ENCODE data around the gene FNDC3A. TPM values are rescaled to one million over a fixed set of nuclear protein-coding genes. Genes with fewer than 3 reads are reported as not detected.
A peak's percentile ranks its signal among the peaks of the same experiment; 100 is the strongest.

The FNDC3A gene
- polyA plus RNA-seq, 1 donor, result 60.1 TPM

DNA sequence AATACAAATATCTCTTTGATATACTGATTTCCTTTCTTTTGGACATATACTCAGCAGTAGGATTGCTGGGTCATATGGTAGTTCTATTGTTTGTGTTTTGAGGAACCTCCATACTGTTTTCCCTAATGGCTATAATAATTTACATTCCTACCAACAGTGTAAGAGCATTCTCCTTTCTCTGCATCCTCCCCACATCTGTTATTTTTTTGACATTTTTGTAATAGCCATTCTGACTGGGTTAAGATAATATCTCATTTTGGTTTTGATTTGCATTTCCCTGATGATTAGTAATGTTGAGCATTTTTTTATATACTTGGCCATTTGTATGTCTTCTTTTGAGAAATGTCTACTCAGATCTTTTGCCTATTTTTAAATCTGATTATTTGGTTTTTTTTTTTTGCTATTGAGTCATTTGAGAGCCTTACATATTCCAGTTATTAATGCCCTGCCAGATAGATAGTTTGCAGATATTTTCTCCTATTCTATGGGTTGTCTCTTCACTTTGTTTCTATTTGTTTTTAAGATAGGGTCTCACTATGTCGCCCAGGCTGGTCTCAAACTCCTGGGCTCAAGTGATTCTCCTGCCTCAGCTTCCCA lies 95.7 kb downstream of the FNDC3A start:
- Histone ChIP-seq H3K27ac (ENCODE audit: low read length) (no peak overlapping the region), H3K27me3 (ENCODE audit: control insufficient read depth, insufficient read depth, low read length) (no peaks in the 10 kb centered on the region), H3K9me3 (ENCODE audit: control insufficient read depth, low read depth, low read length) (no peaks in the 10 kb centered on the region), H3K4me1 (ENCODE audit: control insufficient read depth, insufficient read depth, low read length) (no peaks in the 10 kb centered on the region), H3K4me3 (ENCODE audit: low read length) (no peak overlapping the region), H3K36me3 (ENCODE audit: control insufficient read depth, insufficient read depth, low read length) (peaks cover 10% of the 10 kb centered on the region)
- no peak for DNase-seq
- no CpG with 5 or more reads among the region's 1 CpG for WGBS (ENCODE audit: insufficient coverage, low lambda C conversion rate)

DNA sequence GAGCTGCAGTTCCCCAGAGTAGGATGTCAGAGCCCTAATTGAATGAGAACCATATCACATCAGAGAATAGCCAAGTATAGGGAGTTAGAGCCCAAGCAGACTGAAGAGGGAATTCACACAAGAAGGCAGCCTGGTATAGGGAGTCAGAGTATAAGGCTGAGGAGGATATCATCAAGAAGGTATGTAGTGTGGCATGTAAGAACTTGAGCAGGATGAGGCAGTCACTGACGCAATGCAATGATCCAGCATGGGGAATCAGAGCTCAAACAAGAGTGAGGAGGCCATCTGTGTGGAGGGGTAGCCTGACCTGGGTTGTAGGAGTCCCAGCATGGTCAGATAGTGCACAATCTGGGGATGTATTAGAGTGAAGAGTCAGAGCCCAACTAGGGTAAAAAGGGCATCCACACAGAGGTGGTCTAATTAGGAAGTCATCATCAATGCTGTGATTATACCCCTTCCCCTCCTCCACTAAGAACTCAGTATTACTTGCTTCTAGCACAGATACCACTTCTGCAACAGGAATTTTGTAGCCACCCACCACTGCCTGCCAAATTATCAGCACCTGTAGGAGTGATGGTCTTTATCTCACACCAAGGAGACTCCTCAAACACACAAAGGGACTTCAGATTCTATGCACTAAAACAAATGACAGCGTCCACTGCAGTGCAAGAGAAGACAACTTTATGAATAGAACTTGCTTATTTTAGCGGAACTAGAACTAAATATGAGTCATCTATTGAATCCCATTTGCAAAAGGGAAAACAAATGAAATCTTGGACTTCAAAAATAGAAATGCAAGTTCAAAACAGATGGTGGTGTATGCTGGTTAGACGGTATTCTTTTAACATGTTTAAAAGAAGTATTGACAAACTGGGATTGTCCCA lies 107.2 kb downstream of the FNDC3A start:
- H3K36me3 ChIP-seq (ENCODE audit: control insufficient read depth, insufficient read depth, low read length), result peaks cover 10% of the 10 kb centered on the region
- no peaks in the 10 kb centered on the region for H3K4me1 ChIP-seq (ENCODE audit: control insufficient read depth, insufficient read depth, low read length)
- H3K27ac ChIP-seq (ENCODE audit: low read length), result no peak overlapping the region
- no peaks in the 10 kb centered on the region for H3K9me3 ChIP-seq (ENCODE audit: control insufficient read depth, low read depth, low read length)
- H3K27me3 ChIP-seq (ENCODE audit: control insufficient read depth, insufficient read depth, low read length), result no peaks in the 10 kb centered on the region
- no peak for DNase-seq
- WGBS (ENCODE audit: insufficient coverage, low lambda C conversion rate), result 95% methylated on average over 3 of the region's 4 CpGs
- H3K4me3 ChIP-seq (ENCODE audit: low read length), result no peak overlapping the region

DNA sequence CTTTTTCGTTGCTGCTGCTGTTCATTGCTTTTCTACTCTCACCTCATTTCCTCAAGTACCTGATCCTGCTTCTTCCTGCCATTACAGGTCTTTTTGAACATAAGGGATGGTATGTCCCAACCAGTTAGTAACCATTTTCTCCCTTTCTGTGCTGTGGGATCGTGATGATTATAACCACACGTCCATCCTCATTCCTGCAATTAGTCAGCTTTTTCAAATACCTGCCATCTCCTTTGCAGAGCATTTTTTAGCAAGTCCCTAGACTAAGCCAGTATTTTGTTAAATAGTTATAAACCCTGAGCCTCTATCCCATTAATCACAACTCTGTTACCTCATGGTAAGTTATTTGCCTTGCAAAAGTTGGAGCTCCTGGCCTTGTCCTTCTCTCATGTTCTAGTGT lies 109.2 kb downstream of the FNDC3A start:
- H3K9me3 ChIP-seq (ENCODE audit: control insufficient read depth, low read depth, low read length), result no peaks in the 10 kb centered on the region
- DNase-seq, result no peak
- no peak overlapping the region for H3K4me3 ChIP-seq (ENCODE audit: low read length)
- H3K27ac ChIP-seq (ENCODE audit: low read length), result no peak overlapping the region
- H3K4me1 ChIP-seq (ENCODE audit: control insufficient read depth, insufficient read depth, low read length), result no peaks in the 10 kb centered on the region
- no peaks in the 10 kb centered on the region for H3K27me3 ChIP-seq (ENCODE audit: control insufficient read depth, insufficient read depth, low read length)
- WGBS (ENCODE audit: insufficient coverage, low lambda C conversion rate), result 92% methylated on average over 3 of the region's 3 CpGs
- H3K36me3 ChIP-seq (ENCODE audit: control insufficient read depth, insufficient read depth, low read length), result peaks cover 4% of the 10 kb centered on the region

DNA sequence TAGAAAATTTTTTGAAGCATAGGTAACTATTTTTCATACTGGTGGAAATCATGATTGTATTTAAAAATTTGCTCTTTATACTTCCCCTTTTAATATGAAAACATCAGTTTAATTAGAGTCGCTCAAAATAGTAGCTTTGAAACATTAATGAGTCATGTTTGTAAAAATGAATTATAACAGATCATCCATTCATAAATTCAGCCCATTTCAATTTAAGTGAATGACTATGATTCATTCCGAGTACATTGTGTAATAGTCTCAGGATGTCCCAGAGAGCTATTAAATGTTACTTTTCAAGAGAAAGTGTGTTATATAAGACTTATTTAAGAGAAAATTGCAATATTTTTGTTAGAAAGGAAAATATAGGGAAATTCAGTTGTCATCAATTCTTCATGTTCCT lies 111.0 kb downstream of the FNDC3A start:
- Histone ChIP-seq H3K27me3 (ENCODE audit: control insufficient read depth, insufficient read depth, low read length) (no peaks in the 10 kb centered on the region), H3K27ac (ENCODE audit: low read length) (no peak overlapping the region), H3K36me3 (ENCODE audit: control insufficient read depth, insufficient read depth, low read length) (peaks cover 4% of the 10 kb centered on the region), H3K9me3 (ENCODE audit: control insufficient read depth, low read depth, low read length) (no peaks in the 10 kb centered on the region), H3K4me3 (ENCODE audit: low read length) (no peak overlapping the region), H3K4me1 (ENCODE audit: control insufficient read depth, insufficient read depth, low read length) (no peaks in the 10 kb centered on the region)
- 71% methylated on average over 1 of the region's 2 CpGs for WGBS (ENCODE audit: insufficient coverage, low lambda C conversion rate)
- DNase-seq, result no peak

DNA sequence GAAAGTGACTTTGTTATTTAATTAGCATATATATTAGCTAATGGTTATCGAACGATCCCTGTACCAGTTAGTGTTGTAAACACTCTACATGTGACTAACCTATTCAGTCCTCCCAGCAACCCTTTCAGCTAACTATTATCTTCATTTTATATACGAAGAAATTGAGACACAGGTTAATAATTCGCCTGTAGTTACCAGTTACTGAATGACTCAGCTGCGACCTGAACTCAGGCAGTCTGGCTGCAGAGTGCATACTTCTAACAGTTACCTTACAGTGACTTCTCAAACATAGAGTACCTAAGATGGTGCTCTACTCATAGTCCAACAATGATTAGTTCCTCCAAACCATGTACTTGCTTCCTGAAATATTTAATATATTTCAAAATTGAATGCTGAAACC lies 117.7 kb downstream of the FNDC3A start:
- Histone ChIP-seq H3K4me3 (ENCODE audit: low read length) (no peak overlapping the region), H3K9me3 (ENCODE audit: control insufficient read depth, low read depth, low read length) (no peaks in the 10 kb centered on the region), H3K36me3 (ENCODE audit: control insufficient read depth, insufficient read depth, low read length) (no peaks in the 10 kb centered on the region), H3K27me3 (ENCODE audit: control insufficient read depth, insufficient read depth, low read length) (no peaks in the 10 kb centered on the region), H3K4me1 (ENCODE audit: control insufficient read depth, insufficient read depth, low read length) (no peaks in the 10 kb centered on the region), H3K27ac (ENCODE audit: low read length) (no peak overlapping the region)
- DNase-seq, result no peak
- WGBS (ENCODE audit: insufficient coverage, low lambda C conversion rate), result no CpG with 5 or more reads among the region's 5 CpGs

DNA sequence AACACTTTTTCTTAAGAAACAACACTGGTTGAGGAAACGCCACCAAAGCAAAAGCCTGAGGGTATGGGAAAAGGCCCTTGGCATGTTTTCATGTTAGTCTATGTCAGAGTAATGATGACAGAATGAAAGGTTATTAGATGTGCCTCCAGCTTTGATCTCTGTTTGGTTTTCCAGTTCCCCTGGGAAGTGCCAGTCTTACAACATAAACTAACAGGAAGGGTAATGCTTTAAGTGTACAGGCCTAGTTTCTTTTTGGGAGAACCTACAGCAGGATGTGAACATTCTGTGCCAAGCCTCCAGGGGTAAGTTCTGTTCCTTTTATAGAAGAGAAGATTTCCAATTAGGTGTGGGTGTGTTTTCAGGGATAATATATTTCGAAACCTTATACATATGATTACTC lies 121.7 kb downstream of the FNDC3A start:
- no peaks in the 10 kb centered on the region for H3K4me1 ChIP-seq (ENCODE audit: control insufficient read depth, insufficient read depth, low read length)
- no peak overlapping the region for H3K4me3 ChIP-seq (ENCODE audit: low read length)
- no peaks in the 10 kb centered on the region for H3K36me3 ChIP-seq (ENCODE audit: control insufficient read depth, insufficient read depth, low read length)
- H3K27me3 ChIP-seq (ENCODE audit: control insufficient read depth, insufficient read depth, low read length), result no peaks in the 10 kb centered on the region
- H3K9me3 ChIP-seq (ENCODE audit: control insufficient read depth, low read depth, low read length), result no peaks in the 10 kb centered on the region
- no peak for DNase-seq
- WGBS (ENCODE audit: insufficient coverage, low lambda C conversion rate), result 100% methylated on average over 2 of the region's 2 CpGs
- H3K27ac ChIP-seq (ENCODE audit: low read length), result no peak overlapping the region

DNA sequence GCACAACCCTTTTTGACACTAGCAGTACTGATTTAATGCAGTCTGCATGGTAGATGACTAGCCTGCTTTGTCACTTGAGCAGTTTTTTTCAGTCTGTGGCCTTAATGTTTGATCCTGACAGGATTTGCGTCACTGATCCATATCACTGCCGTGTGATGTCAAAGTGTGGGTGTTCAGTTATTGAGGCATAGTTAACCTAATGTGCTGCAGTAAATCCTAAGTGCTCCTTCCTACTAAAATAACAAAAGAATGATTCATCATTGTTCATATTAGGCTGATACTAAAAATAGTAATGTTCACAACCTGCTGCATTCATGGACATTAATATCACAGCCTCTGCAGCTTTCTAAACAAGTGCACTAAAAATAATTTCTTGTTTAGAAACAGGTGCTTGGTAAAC lies 122.5 kb downstream of the FNDC3A start:
- no peaks in the 10 kb centered on the region for H3K27me3 ChIP-seq (ENCODE audit: control insufficient read depth, insufficient read depth, low read length)
- H3K4me3 ChIP-seq (ENCODE audit: low read length), result no peak overlapping the region
- no peaks in the 10 kb centered on the region for H3K36me3 ChIP-seq (ENCODE audit: control insufficient read depth, insufficient read depth, low read length)
- DNase-seq, result peak; percentile 19 to 50
- H3K4me1 ChIP-seq (ENCODE audit: control insufficient read depth, insufficient read depth, low read length), result no peaks in the 10 kb centered on the region
- H3K27ac ChIP-seq (ENCODE audit: low read length), result no peak overlapping the region
- no peaks in the 10 kb centered on the region for H3K9me3 ChIP-seq (ENCODE audit: control insufficient read depth, low read depth, low read length)
- WGBS (ENCODE audit: insufficient coverage, low lambda C conversion rate), result 40% methylated on average over 1 of the region's 2 CpGs

DNA sequence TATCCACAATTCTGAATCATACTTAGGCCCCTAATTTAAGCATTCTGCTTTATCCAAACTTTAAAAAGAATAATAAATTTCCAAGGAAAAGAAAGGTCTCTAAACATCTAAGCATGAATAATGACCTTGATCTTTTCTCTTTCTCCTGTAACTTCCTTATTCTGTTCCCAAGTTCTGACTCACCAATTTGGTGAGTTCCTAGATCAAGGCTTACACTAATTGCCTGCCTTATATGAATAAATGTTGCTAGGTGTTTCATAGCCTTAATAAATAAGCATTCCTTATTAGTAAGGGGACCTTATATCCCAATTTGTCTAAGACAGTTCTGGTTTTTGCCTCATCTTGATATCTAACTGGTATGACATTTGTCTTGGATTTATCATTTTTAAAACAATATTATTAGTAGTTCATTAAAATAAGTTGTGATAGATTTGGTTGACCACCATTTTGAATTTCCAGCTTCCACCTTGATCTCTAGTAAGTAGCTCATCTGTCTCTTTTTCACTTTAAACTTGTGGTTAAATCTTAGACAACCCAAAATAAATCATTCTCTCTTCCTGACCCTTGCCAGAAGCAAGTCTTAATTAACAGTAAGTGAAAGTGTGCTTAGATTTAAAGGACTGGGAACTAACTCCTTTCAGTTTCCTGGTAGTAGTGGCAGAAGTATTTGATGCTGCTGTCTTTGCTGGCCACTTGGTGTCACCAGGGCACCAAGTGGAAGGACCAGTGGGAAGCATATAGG lies 123.2 kb downstream of the FNDC3A start:
- no peaks in the 10 kb centered on the region for H3K36me3 ChIP-seq (ENCODE audit: control insufficient read depth, insufficient read depth, low read length)
- no peaks in the 10 kb centered on the region for H3K4me1 ChIP-seq (ENCODE audit: control insufficient read depth, insufficient read depth, low read length)

DNA sequence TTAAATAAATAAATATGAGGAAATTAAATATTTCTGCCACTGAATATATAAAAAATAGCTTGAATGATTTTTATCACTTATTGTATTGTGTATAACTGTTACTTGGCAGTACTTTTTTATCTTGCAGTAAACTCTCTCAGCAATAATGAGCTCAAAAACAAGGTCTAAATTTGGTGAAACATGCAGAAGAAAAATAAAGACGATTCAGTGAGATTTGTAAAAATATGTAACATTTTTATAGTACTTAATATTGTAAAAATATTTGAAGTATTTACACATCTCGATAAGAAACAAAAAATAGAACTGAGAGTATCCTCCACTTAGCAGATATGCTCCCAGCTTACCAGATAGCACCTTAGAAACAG lies 123.8 kb downstream of the FNDC3A start:
- Histone ChIP-seq H3K4me1 (ENCODE audit: control insufficient read depth, insufficient read depth, low read length) (no peaks in the 10 kb centered on the region), H3K36me3 (ENCODE audit: control insufficient read depth, insufficient read depth, low read length) (no peaks in the 10 kb centered on the region), H3K27ac (ENCODE audit: low read length) (no peak overlapping the region), H3K4me3 (ENCODE audit: low read length) (no peak overlapping the region), H3K27me3 (ENCODE audit: control insufficient read depth, insufficient read depth, low read length) (no peaks in the 10 kb centered on the region), H3K9me3 (ENCODE audit: control insufficient read depth, low read depth, low read length) (no peaks in the 10 kb centered on the region)
- WGBS (ENCODE audit: insufficient coverage, low lambda C conversion rate), result 90% methylated on average over 2 of the region's 2 CpGs
- no peak for DNase-seq

More for the DNA sequence above, 123.2 kb downstream of the FNDC3A start:
- H3K9me3 ChIP-seq (ENCODE audit: control insufficient read depth, low read depth, low read length), result no peaks in the 10 kb centered on the region
- H3K4me3 ChIP-seq (ENCODE audit: low read length), result no peak overlapping the region
- H3K27me3 ChIP-seq (ENCODE audit: control insufficient read depth, insufficient read depth, low read length), result no peaks in the 10 kb centered on the region
- DNase-seq, result peak in 1 of 2 donors; percentile 24
- no peak overlapping the region for H3K27ac ChIP-seq (ENCODE audit: low read length)

DNA sequence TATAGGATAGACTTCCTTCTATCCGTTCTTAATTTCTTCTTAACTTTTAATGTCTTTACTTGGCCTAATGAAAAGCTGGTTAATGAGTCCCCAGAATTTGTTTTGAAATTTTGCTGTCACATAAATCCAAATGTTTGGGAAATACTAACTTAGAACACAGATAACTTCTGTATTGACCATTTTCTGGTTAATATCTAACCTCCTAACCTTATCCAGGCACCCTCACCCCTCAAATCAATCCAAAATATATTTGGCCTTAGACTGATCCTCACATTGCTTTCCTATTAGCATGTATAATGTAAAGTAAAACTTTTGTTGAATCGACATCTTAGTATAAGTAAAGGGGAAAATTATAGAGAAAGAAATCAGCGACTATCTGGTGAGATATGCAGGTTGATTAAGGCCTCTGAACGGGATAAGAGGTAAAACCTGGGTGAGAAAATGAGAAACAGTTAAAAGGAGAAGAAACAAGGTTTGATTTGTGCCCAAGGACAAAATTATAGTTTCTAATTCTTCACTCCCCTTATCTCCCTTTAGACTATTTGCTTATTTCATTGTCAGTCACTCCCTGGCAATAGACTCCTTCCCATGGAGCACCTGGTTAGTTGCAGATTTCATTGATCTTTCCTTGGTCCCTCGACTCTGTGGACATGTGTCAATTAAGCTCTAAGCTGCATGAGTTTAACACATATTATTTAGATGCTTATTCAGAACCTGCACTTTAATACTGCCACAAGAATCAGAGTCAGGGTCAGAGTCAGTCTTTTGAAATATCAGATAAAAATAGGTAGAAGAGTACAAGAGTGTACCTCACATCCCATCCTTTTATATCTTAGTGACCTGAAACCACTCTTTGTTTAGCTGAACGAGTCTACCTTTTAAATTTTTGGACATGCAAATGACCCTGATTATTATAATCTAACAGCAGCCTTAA lies 125.2 kb downstream of the FNDC3A start:
- Histone ChIP-seq H3K27ac (ENCODE audit: low read length) (no peak overlapping the region), H3K4me3 (ENCODE audit: low read length) (no peak overlapping the region), H3K36me3 (ENCODE audit: control insufficient read depth, insufficient read depth, low read length) (no peaks in the 10 kb centered on the region), H3K27me3 (ENCODE audit: control insufficient read depth, insufficient read depth, low read length) (no peaks in the 10 kb centered on the region), H3K4me1 (ENCODE audit: control insufficient read depth, insufficient read depth, low read length) (no peaks in the 10 kb centered on the region), H3K9me3 (ENCODE audit: control insufficient read depth, low read depth, low read length) (no peaks in the 10 kb centered on the region)
- no peak for DNase-seq
- 70% methylated on average over 4 of the region's 6 CpGs for WGBS (ENCODE audit: insufficient coverage, low lambda C conversion rate)
